Measurements from ENCODE around the gene ADIPOR1.
"Not testable (repeated sequence)": the region's sequence is repeated elsewhere in the genome, so short reads cannot be mapped to it uniquely, and the experiment has no call there.

ADIPOR1 gene, protein sequence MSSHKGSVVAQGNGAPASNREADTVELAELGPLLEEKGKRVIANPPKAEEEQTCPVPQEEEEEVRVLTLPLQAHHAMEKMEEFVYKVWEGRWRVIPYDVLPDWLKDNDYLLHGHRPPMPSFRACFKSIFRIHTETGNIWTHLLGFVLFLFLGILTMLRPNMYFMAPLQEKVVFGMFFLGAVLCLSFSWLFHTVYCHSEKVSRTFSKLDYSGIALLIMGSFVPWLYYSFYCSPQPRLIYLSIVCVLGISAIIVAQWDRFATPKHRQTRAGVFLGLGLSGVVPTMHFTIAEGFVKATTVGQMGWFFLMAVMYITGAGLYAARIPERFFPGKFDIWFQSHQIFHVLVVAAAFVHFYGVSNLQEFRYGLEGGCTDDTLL

DNA sequence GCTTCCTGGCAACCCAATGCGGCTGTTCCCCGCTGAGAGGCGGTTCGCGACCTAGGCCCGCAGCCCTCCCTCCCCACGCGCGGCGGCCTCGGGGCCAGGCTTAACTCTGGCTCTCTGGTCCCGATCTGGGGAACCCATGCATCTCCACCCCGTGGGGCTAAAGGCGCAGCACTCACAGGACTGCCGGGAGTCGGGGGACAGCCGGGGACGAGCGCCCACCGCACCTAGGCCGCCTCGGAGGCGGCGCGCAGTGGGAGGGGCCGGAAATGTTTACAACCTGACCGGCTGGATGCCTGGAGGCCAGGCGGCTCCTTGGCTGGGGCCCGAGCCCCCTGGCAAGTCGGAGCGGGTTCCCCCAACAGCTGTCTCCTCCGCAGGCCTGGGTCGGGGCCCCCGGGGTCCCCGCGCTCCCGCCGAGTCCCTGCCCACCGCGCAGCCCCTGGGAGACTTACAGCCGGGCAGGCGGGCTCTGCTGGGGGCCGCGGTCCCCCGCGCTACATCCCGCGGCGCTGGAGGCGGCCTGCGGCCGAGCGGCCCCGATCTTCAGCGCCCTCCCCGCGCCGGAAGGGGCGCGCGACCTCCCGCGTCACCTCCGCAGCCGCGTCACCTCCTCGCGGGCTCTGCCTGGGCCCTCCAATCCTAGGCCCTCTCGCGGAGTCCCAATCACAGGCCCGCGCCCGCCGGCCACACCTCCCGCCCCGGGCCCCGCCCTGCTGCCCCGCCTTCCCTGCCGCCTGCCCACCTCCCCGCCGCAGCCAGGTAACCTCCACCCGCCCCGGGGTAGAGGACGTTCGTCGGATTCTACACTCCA, at the start of gene ADIPOR1:
TSS of gene ADIPOR1 (minus strand) at position 580 of the 811 bp plus-strand sequence. CDS start 7,242 bp downstream, outside the sequence.
- DNase-seq, result peak; percentile 84

- DNase-seq, result peak; percentile 96
Observed at GRCh38 chr1:203006948-203007871, 49.1 kb upstream of the ADIPOR1 start, which contains the start of gene TMEM183A. Gene TMEM183A (plus strand): TSS chr1:203007374. CDS start chr1:203007466, 92 bp downstream.

GRCh38 chr1:203005395-203006142, 47.5 kb upstream of the ADIPOR1 start:
- not testable (repeated sequence) for DNase-seq

DNA sequence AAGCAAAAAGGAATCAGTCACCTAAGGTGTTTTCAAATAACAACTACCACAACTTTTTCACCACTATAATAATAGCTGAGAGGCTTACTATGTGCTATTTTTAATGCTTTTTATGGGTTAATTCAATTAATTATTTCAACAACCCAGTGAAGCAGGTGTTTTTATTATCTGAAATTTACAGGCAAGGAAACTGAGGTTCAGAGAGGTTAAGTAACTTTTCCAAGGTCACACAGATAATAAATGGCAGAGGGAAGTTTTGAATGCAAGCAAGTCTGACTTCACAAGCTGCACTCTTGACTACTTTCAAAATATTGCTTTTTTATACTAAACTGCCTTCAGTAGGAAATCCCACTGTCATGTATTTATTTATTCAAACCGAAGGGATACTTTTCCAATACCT, 44.8 kb upstream of the ADIPOR1 start:
- DNase-seq, result no peak

- DNase-seq, result no peak
Observed at GRCh38 chr1:203001986-203002385, 43.9 kb upstream of the ADIPOR1 start.

- no peak for DNase-seq
Observed at GRCh38 chr1:203000217-203000944, 42.3 kb upstream of the ADIPOR1 start.

DNA sequence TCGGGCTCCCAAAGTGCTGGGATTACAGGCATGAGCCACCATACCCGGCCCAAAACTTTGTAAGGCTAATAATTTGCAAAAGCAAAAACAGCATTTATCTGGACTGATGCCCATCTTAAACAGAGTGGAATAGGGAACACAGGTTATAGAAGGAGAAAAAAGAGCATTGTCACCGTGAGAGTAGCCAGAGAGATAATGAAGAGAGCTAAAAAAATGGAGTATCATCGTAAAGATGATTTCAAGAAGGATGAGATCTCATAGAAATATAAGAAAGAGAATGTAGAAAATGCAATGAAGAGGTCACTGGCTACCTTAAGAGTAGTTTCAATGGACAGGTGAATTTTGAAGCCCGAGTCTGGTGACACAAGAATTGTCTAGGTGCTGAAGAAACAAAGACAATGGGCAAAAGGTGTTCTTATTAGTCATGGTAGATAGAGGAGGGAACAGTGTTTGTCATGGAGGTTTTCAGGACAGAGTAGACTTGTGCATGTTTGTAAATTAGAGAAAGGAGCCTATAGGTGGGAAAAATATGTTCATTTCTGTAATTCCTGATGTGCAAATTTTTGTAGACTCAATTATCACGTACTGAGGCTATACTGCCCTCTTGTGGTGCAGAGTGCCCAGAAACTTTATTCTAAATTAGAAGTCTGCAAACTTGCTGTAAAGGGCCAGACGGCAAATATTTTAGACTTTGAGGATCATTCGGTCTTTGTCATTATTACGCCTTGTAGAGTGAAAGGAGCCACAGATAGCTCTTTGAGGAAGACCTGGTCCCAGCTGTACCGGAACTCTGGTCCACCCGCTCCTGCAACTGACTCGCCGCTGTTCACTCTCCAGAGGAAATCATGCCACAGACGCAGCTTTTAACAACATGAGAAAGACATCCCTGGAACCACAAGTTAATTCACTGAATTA, 41.0 kb upstream of the ADIPOR1 start:
- peak; percentile 31 for DNase-seq

GRCh38 chr1:202994756-202995155, 36.6 kb upstream of the ADIPOR1 start:
- no peak for DNase-seq

DNA sequence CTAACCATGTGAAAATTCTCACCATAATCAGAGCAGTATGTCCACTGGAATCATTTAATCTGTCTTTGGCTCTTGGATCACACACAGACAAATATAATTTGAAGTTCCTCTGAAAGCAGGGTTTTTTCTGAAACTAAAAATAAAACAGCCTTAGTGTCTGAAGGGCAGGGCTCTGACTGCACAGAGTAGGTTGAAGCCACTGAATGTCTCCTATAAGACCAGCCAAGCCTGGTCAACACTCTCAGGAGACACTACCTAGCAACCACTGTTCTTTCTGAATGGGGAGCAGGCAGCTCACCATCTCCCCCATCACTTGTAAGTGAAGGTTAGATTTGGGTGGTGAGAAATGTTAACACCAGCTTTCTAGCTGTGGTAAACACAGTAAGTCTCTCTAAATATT, 33.0 kb upstream of the ADIPOR1 start:
- DNase-seq, result no peak

DNA sequence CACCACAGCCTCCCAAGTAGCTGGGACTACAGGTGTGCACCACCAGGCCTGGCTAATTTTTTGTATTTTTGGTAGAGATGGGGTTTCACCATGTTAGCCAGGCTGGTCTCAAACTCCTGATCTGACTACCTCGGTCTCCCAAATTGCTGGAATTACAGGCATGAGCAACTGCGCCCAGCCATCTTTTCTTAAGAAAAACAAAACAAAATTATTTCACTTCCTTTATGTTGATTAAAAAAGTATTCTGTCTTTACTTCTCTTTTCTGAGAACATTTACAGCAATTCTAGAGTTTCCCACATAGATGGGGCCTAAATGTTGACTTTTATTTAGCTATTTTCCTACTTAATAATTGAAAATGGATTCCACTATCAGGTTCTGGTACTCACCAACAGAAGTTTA, 31.8 kb upstream of the ADIPOR1 start:
- no peak for DNase-seq

DNA sequence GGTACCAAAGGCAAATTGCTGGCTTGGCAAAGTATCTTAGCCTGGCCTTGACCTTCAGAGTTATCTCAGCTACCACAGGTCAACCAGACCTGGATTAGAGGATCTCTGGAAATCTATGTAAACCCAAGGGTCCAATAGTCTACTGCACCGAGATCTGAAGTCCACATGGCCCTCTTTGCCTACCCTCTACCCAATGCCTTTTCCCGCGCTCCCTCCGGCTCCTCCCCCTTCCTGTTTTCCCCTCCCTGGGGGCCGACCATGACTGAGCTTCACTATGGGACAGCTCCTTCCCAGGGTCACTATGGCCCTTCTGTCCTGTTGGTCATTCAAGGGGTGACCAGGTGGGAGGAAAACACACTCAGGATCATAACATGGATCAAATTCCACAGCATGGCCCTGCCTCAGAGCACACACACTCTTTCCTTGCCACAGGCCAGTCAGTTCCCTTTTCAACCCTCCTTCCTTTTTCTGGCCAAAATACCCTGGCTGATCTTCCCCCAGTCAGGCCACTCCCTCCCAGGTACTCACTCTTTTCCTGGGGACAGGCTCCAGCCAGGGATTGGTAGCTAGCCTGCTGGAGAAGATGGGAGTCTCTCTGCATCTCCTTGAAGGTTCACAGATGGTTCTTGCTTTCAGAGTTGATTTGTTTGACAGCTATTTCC, 29.9 kb upstream of the ADIPOR1 start:
- DNase-seq, result no peak

DNA sequence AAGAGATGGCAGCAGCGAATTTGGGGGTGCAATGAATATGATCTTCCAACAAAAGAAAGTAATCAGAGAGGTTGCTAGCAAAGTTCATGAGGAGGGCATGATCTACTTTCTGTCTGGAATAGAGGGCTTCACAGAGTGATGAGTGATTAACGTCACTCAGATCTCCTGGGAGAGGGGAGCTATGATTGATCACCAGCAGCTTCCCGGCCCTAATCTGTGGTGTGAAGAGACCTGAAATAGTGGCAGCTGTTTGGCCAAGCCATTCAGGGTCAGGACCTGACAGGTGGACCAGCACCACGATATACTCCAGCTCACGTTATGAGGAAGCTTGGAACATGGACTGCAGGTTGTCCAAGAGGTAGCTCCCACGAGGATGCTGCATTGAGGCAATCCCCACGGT, 29.1 kb upstream of the ADIPOR1 start:
- no peak for DNase-seq

DNA sequence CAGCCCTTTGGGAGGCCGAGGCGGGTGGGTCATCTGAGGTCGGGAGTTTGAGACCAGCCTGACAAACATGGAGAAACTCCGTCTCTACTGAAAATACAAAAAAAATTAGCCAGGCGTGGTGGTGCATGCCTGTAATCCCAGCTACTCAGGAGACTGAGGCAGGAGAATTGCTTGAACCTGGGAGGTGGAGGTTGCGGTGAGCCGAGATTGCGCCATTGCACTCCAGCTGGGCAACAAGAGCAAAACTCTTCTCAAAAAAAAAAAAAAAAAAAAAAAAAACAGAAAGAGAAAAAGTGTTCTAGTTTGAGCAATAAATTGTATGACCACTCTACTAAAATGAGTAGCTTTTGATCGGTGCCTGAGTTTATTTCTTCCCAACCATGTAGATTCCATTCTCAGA, 28.0 kb upstream of the ADIPOR1 start:
- not testable (repeated sequence) for DNase-seq

- DNase-seq, result no peak
Observed at GRCh38 chr1:202982715-202983430, 24.8 kb upstream of the ADIPOR1 start.

- DNase-seq, result no peak
Observed at GRCh38 chr1:202981939-202982338, 23.8 kb upstream of the ADIPOR1 start.

- DNase-seq, result no peak
Observed at GRCh38 chr1:202979459-202979858, 21.3 kb upstream of the ADIPOR1 start.

DNA sequence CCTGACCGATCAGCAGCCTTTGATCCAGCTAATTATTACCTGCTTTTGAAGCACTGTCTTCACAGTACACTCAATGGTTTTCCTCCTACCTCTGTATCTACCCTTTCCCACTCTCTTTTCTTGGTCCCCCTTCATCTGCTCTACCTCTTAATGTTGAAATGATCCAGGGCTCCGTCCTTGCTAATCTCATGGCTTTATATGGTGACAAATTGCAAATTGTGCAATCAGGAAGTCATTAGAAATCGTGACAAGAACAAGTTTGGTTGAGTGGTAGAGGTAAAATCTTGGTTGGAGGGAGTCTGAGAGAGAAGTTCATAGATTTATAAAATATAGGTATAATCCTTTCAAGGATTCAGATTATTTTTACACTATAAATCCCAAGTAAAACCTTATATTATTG, 18.5 kb upstream of the ADIPOR1 start:
- no peak for DNase-seq

DNA sequence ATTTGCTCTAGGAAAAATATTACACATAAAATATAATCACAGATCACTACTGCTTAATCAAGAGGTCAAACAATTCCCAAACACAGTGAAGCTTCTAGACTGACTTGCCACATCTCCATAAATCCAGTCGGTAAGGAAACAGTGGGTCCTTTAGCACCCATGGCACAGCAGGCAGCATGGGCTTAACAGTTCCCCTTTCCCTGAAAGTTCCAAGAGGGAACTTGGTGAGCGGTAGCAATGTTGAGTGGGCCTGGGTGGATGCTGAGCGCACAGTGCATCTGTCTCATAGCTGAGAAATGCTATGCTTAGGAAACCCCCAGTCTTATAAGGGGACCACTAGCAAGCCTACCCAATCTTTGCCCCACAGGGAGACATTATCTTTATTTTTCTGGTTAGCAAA, 16.7 kb upstream of the ADIPOR1 start:
- DNase-seq, result no peak

GRCh38 chr1:202972046-202972445, 13.9 kb upstream of the ADIPOR1 start:
- no peak for DNase-seq

Data from HCEC 1CT (cell line).